HEK293 (cell line): ENCODE results near the gene RBM19.

Source experiments
- CTCF ChIA-PET: fragments of 350-600 bp; formaldehyde crosslinking; extraction: SDS; loops from one replicate; lab custom pipeline; 2021; ENCODE audit warnings: antibody characterized with exemption; lab: Yijun Ruan, JAX
- POLR2A ChIA-PET: fragments of 300-600 bp; formaldehyde crosslinking; extraction: SDS; loops from one replicate; lab custom pipeline; 2020; ENCODE audit warnings: antibody characterized with exemption, inconsistent platforms; lab: Yijun Ruan, JAX
- H3K27ac ChIP-seq: fragments of 200-500 bp; sonication (Bioruptor generic); 2 replicates; pipeline ENCODE4 v1.5.1; 2014; ENCODE audit warnings: low read depth, low read length, control low read depth, inconsistent platforms; ENCODE audit errors: extremely low read depth
- H3K36me3 ChIP-seq, 2 experiments: fragments of 200-500 bp in 1 of 2; sonication (Bioruptor generic) in 1 of 2; 1 replicate in 1 of 2; 2 replicates in 1 of 2; pipeline ENCODE4 v1.5.1; 2014 to 2017; ENCODE audit warnings: inconsistent platforms in 2 of 2, low read length in 2 of 2; ENCODE audit not compliant: control insufficient read depth in 2 of 2, insufficient read depth in 1 of 2
- H3K4me1 ChIP-seq: fragments of 200-500 bp; sonication (Bioruptor generic); 2 replicates; pipeline ENCODE4 v1.5.1; 2014; ENCODE audit warnings: mild to moderate bottlenecking, low read length, inconsistent platforms; ENCODE audit not compliant: control insufficient read depth, insufficient read depth
- H3K4me3 ChIP-seq: 2 replicates; pipeline ENCODE4 v1.5.1; 2011; ENCODE audit warnings: low read depth, mild to moderate bottlenecking, control low read depth, low read length, moderate library complexity
- H3K9me3 ChIP-seq: fragments of 200-500 bp; sonication (Bioruptor generic); 2 replicates; pipeline ENCODE4 v1.5.1; 2014; ENCODE audit warnings: low read depth, low read length, inconsistent platforms; ENCODE audit not compliant: control insufficient read depth, insufficient read depth
- BCL6B ChIP-seq: fragments of 450-650 bp; formaldehyde crosslinking; IDR thresholded peaks from 2 replicates; pipeline ENCODE4 v1.5.1; 2017; ENCODE audit warnings: missing biosample characterization, missing genetic modification characterization
- MEIS1 ChIP-seq: sonication (generic); formaldehyde crosslinking; IDR thresholded peaks from 2 replicates; pipeline ENCODE4 v1.8.1; 2022; ENCODE audit warnings: missing genetic modification reagents, mild to moderate bottlenecking, borderline replicate concordance
- PRDM10 ChIP-seq: fragments of 450-650 bp; formaldehyde crosslinking; IDR thresholded peaks from 2 replicates; pipeline ENCODE4 v1.5.1; 2016; ENCODE audit warnings: missing biosample characterization, missing genetic modification characterization
- SCRT2 ChIP-seq: fragments of 450-650 bp; formaldehyde crosslinking; IDR thresholded peaks from 2 replicates; pipeline ENCODE4 v1.5.1; 2016; ENCODE audit warnings: missing biosample characterization, missing genetic modification characterization
- TRIM28 ChIP-seq: IDR thresholded peaks from 2 replicates; pipeline ENCODE4 v1.6.1; 2011; ENCODE audit warnings: low read length, control low read depth, borderline replicate concordance
- ZFP69B ChIP-seq: fragments of 450-650 bp; formaldehyde crosslinking; IDR thresholded peaks from 2 replicates; pipeline ENCODE4 v1.5.1; 2016; ENCODE audit warnings: missing biosample characterization, missing genetic modification characterization
- ZNF157 ChIP-seq: fragments of 450-650 bp; formaldehyde crosslinking; IDR thresholded peaks from 2 replicates; pipeline ENCODE4 v1.5.1; 2016; ENCODE audit warnings: missing biosample characterization, missing genetic modification characterization
- ZNF16 ChIP-seq: fragments of 450-650 bp; formaldehyde crosslinking; IDR thresholded peaks from 2 replicates; pipeline ENCODE4 v1.5.1; 2016; ENCODE audit warnings: low read depth, missing biosample characterization, missing genetic modification characterization
- ZNF169 ChIP-seq: fragments of 450-650 bp; formaldehyde crosslinking; IDR thresholded peaks from 2 replicates; pipeline ENCODE4 v1.5.1; 2016; ENCODE audit warnings: missing biosample characterization, missing genetic modification characterization
- ZNF19 ChIP-seq: fragments of 450-650 bp; formaldehyde crosslinking; IDR thresholded peaks from 2 replicates; pipeline ENCODE4; 2016; ENCODE audit warnings: missing biosample characterization, missing genetic modification characterization, low read depth
- ZNF23 ChIP-seq: fragments of 450-650 bp; formaldehyde crosslinking; IDR thresholded peaks from 2 replicates; pipeline ENCODE4 v1.5.1; 2016; ENCODE audit warnings: missing biosample characterization, missing genetic modification characterization, borderline replicate concordance
- ZNF292 ChIP-seq: fragments of 450-650 bp; formaldehyde crosslinking; IDR thresholded peaks from 2 replicates; pipeline ENCODE4 v1.5.1; 2016; ENCODE audit warnings: low read depth, missing biosample characterization, missing genetic modification characterization, borderline replicate concordance
- ZNF311 ChIP-seq: fragments of 450-650 bp; formaldehyde crosslinking; IDR thresholded peaks from 2 replicates; pipeline ENCODE4 v1.5.1; 2017; ENCODE audit warnings: missing biosample characterization, missing genetic modification characterization, borderline replicate concordance
- ZNF391 ChIP-seq: fragments of 450-650 bp; formaldehyde crosslinking; IDR thresholded peaks from 2 replicates; pipeline ENCODE4 v1.5.1; 2016; ENCODE audit warnings: low read depth, missing biosample characterization, missing genetic modification characterization, borderline replicate concordance
- TF ChIP-seq, protein P1 (sequence below): fragments of 450-650 bp; formaldehyde crosslinking; IDR thresholded peaks from 2 replicates; pipeline ENCODE4 v1.5.1; 2016; ENCODE audit warnings: missing biosample characterization, missing genetic modification characterization

The RBM19 gene

GRCh38 chr12:113924341-113924740 lies 41.8 kb downstream of the RBM19 start:
- CTCF ChIA-PET, result no interaction called here
- H3K4me1 ChIP-seq, result no peaks in the 10 kb centered on the region
- no peak overlapping the region for H3K27ac ChIP-seq
- POLR2A ChIA-PET, result no interaction called here
- peaks cover 0 to 48% of the 10 kb centered on the region in 2 experiments; a peak in 1 of 3 replicates for H3K36me3 ChIP-seq
- H3K4me3 ChIP-seq, result no peak overlapping the region
- TF ChIP-seq BCL6B (tag by site-specific recombination), result no peak
- no peak for TF ChIP-seq SCRT2 (tag by site-specific recombination)
- TF ChIP-seq TRIM28, result no peak
- no peak for TF ChIP-seq ZNF292 (tag by site-specific recombination)
- no peaks in the 10 kb centered on the region for H3K9me3 ChIP-seq

DNA sequence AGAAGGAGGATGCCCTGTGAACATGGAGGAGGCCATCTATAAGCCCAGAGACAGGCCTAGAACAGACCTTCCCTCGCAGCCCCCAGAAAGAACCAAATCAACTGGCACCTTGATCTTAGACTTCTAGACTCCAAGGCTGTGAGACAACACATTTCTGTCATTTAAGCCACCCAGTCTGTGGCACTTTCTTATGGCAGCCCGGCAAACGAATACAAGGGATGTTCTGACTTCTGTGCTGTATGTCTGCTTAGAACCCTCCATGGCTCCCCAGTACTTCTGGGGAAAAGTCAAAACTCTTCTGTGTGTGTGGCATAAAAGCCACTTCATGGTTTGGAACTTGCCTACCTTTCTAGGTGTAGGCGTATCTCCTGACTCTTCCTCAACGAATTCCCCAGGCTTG lies 42.9 kb downstream of the RBM19 start:
- Histone ChIP-seq H3K27ac (no peak overlapping the region), H3K4me3 (no peak overlapping the region), H3K36me3 (peaks cover 0 to 52% of the 10 kb centered on the region in 2 experiments; a peak in 1 of 3 replicates), H3K9me3 (no peaks in the 10 kb centered on the region), H3K4me1 (no peaks in the 10 kb centered on the region)
- CTCF ChIA-PET, result no interaction called here
- TF ChIP-seq ZNF23 (tag by site-specific recombination) (no peak), ZNF16 (tag by site-specific recombination) (peak; percentile 64)
- POLR2A ChIA-PET, result no interaction called here

GRCh38 chr12:113921430-113921829 lies 44.7 kb downstream of the RBM19 start:
- Histone ChIP-seq H3K4me3 (no peak overlapping the region), H3K4me1 (no peaks in the 10 kb centered on the region), H3K9me3 (no peaks in the 10 kb centered on the region), H3K36me3 (peaks cover 0 to 54% of the 10 kb centered on the region in 2 experiments; a peak in 1 of 3 replicates), H3K27ac (no peak overlapping the region)
- no peak for TF ChIP-seq ZNF311 (tag by site-specific recombination)
- TF ChIP-seq PRDM10, result no peak
- TF ChIP-seq ZNF391 (tag by site-specific recombination), result no peak
- CTCF ChIA-PET, result interaction anchor here (0.6 kb wide), 1 partner anchor 480 kb away, joined by 5 read pairs; no protein-coding TSS in a partner anchor
- POLR2A ChIA-PET, result no interaction called here

GRCh38 chr12:113919791-113920190 lies 46.3 kb downstream of the RBM19 start:
- Histone ChIP-seq H3K4me1 (no peaks in the 10 kb centered on the region), H3K4me3 (no peak overlapping the region), H3K36me3 (peaks cover 0 to 48% of the 10 kb centered on the region in 2 experiments; a peak in 1 of 3 replicates), H3K27ac (no peak overlapping the region), H3K9me3 (no peaks in the 10 kb centered on the region)
- CTCF ChIA-PET, result no interaction called here
- POLR2A ChIA-PET, result no interaction called here
- TF ChIP-seq ZNF19 (tag by site-specific recombination) (no peak), MEIS1 (CRISPR knock-in tag) (no peak), ZNF157 (tag by site-specific recombination) (no peak), ZNF169 (tag by site-specific recombination) (no peak), ZFP69B (no peak)
- TF ChIP-seq, protein P1, sequence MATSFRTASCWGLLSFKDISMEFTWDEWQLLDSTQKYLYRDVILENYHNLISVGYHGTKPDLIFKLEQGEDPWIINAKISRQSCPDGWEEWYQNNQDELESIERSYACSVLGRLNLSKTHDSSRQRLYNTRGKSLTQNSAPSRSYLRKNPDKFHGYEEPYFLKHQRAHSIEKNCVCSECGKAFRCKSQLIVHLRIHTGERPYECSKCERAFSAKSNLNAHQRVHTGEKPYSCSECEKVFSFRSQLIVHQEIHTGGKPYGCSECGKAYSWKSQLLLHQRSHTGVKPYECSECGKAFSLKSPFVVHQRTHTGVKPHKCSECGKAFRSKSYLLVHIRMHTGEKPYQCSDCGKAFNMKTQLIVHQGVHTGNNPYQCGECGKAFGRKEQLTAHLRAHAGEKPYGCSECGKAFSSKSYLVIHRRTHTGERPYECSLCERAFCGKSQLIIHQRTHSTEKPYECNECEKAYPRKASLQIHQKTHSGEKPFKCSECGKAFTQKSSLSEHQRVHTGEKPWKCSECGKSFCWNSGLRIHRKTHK (tag by site-specific recombination), result no peak
